ENCODE results near the gene SCYGR2.
"Not testable (repeated sequence)": the region's sequence is repeated elsewhere in the genome, so short reads cannot be mapped to it uniquely, and the experiment has no call there.

The SCYGR2 gene, protein sequence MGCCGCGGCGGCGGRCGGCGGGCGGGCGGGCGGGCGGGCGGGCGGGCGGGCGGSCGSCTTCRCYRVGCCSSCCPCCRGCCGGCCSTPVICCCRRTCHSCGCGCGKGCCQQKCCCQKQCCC

DNA sequence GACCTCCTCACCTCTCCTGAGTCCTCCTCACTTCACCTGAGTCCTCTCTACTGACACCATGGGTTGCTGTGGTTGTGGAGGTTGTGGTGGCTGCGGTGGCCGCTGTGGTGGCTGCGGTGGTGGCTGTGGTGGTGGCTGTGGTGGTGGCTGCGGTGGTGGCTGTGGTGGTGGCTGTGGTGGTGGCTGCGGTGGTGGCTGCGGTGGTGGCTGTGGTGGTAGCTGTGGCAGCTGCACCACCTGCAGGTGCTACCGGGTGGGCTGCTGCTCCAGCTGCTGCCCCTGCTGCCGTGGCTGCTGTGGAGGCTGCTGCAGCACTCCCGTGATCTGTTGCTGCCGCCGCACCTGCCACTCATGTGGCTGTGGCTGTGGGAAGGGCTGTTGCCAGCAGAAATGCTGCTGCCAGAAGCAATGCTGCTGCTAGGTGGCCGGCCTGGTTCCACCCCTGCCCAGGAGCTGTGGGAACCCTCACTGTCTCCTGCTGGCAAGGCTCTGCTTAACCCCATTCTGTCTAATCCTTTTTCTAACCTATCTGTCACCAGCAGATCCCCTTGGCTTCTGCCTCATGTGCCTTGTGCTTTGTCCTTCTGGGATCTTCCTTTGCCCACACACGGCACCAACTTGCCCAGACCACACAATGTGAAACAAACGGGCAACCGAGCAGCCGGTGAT, at the start of gene SCYGR2:
TSS of gene SCYGR2 (plus strand) at position 59 of the 669 bp plus-strand sequence. CDS start at position 59, 0 bp downstream.
- peaks cover 18% of the 10 kb centered on the region for H3K4me1 ChIP-seq (ENCODE audit: control insufficient read depth, insufficient read depth, low read length)
- peak within 1 kb of the TSS; percentile 53 for H3K9ac ChIP-seq (ENCODE audit: low read length)
- H3K27me3 ChIP-seq (replicated peaks; ENCODE audit: control insufficient read depth, insufficient read depth, low read length); H3K36me3 ChIP-seq (ENCODE audit: control insufficient read depth, insufficient read depth, low read length, severe bottlenecking); H3K4me3 ChIP-seq (ENCODE audit: low read length); H3K9me3 ChIP-seq (ENCODE audit: control insufficient read depth, low read length); DNase-seq (ENCODE audit: low read depth): not testable (repeated sequence)

DNA sequence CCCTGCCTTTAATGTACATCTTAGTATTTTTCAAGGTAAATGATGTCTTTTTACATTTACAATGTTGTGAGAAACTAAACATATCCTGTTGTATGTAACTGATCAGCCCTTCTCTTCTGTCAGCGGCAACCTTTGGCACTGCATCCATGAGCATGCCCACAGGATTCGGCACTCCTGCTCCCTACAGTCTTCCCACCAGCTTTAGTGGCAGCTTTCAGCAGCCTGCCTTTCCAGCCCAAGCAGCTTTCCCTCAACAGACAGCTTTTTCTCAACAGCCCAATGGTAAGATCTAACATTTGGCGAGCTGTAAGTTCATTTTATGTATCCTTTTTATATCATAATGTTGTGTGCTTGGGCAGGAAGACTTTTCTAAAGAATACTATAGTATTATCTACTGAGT, 46.9 kb upstream of the SCYGR2 start:
- DNase-seq (ENCODE audit: low read depth), result no peak
- Histone ChIP-seq H3K4me3 (ENCODE audit: low read length) (no peak overlapping the region), H3K36me3 (ENCODE audit: control insufficient read depth, insufficient read depth, low read length, severe bottlenecking) (peaks cover 87% of the 10 kb centered on the region), H3K9ac (ENCODE audit: low read length) (no peak overlapping the region), H3K27me3 (replicated peaks; ENCODE audit: control insufficient read depth, insufficient read depth, low read length) (no peaks in the 10 kb centered on the region), H3K4me1 (ENCODE audit: control insufficient read depth, insufficient read depth, low read length) (peaks cover 3% of the 10 kb centered on the region), H3K9me3 (ENCODE audit: control insufficient read depth, low read length) (no peaks in the 10 kb centered on the region)

DNA sequence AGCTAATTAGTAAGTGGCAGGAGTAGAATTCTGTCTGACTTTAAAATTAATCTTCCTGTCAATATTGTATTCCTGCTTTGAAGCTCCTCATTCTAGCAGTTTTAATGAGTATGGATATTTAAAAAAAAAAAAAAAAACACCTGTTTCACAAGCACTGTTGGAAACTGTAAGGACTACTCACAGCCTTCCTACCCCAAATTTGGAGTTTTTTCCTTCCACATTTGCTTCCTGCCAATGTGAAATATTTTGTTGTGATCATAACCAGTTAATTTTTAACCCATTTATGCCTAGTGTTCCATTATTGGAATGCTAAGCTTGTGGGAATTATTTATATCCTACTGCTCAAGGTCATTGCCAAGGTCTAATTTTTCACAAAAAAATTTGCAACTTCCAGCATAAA, 36.1 kb upstream of the SCYGR2 start:
- Histone ChIP-seq H3K27me3 (replicated peaks; ENCODE audit: control insufficient read depth, insufficient read depth, low read length) (no peaks in the 10 kb centered on the region), H3K4me1 (ENCODE audit: control insufficient read depth, insufficient read depth, low read length) (peaks cover 11% of the 10 kb centered on the region), H3K9me3 (ENCODE audit: control insufficient read depth, low read length) (no peaks in the 10 kb centered on the region), H3K4me3 (ENCODE audit: low read length) (no peak overlapping the region), H3K9ac (ENCODE audit: low read length) (no peak overlapping the region), H3K36me3 (ENCODE audit: control insufficient read depth, insufficient read depth, low read length, severe bottlenecking) (peaks cover 33% of the 10 kb centered on the region)
- DNase-seq (ENCODE audit: low read depth), result no peak

DNA sequence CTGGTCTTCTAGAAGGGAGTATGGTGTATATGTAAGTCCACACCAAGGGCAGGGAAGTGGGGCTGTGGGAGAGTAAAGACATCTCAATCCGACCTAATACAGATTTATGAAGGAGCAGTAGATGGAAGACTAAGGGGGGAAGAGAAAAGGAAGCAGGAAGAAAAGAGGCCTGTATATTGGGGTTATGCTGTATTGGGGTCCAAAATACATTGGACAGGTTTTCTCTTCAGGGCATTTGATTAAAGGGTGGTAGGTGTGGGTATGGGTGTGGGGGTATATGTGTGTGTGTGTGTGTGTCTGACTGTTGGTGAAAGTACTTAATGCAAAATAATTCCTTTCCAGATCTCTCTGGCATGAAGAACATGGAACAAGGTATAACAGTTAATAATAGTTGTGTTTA, 33.6 kb upstream of the SCYGR2 start:
- H3K4me1 ChIP-seq (ENCODE audit: control insufficient read depth, insufficient read depth, low read length), result peaks cover 14% of the 10 kb centered on the region
- DNase-seq (ENCODE audit: low read depth), result no peak
- H3K36me3 ChIP-seq (ENCODE audit: control insufficient read depth, insufficient read depth, low read length, severe bottlenecking), result peaks cover 19% of the 10 kb centered on the region
- H3K27me3 ChIP-seq (replicated peaks; ENCODE audit: control insufficient read depth, insufficient read depth, low read length), result no peaks in the 10 kb centered on the region
- no peaks in the 10 kb centered on the region for H3K9me3 ChIP-seq (ENCODE audit: control insufficient read depth, low read length)
- no peak overlapping the region for H3K4me3 ChIP-seq (ENCODE audit: low read length)
- no peak overlapping the region for H3K9ac ChIP-seq (ENCODE audit: low read length)

DNA sequence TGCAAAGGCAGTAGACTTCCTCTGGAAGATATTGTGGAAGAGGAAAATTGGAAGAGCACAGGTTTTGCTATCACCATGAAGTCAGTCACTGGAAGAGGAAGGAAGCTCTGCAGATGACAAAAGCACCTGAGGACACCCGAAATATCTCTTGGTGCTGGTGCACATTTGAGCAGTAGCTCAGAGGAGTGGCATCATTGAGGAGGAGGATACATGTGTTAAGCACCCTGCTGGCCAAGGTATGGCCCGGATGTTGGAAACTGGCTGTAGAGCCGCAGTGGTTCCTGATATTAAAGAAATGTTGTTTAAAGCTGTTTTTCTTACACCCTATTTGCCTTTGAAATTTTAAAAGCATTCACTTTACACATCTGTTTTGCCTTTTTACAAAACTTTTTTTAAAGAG, 32.7 kb upstream of the SCYGR2 start:
- no peaks in the 10 kb centered on the region for H3K9me3 ChIP-seq (ENCODE audit: control insufficient read depth, low read length)
- DNase-seq (ENCODE audit: low read depth), result no peak
- no peaks in the 10 kb centered on the region for H3K27me3 ChIP-seq (replicated peaks; ENCODE audit: control insufficient read depth, insufficient read depth, low read length)
- H3K4me3 ChIP-seq (ENCODE audit: low read length), result no peak overlapping the region
- H3K4me1 ChIP-seq (ENCODE audit: control insufficient read depth, insufficient read depth, low read length), result peaks cover 16% of the 10 kb centered on the region
- H3K9ac ChIP-seq (ENCODE audit: low read length), result no peak overlapping the region
- peaks cover 19% of the 10 kb centered on the region for H3K36me3 ChIP-seq (ENCODE audit: control insufficient read depth, insufficient read depth, low read length, severe bottlenecking)

DNA sequence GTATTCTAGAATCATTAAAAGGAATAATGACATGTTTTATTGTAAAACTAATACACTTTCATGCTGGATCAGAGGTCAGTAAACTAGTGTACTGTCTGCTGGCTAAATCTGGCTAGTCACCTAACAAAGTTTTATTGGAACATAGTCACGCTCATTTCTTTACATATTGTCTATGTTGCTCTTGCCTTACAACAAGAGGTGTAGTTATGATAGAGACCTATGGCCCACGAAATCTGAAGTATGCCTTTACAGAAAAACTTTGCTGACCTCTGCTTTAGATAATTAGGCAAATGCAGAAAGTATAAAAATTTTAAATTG, 29.9 kb upstream of the SCYGR2 start:
- Histone ChIP-seq H3K36me3 (ENCODE audit: control insufficient read depth, insufficient read depth, low read length, severe bottlenecking) (peaks cover 12% of the 10 kb centered on the region), H3K27me3 (replicated peaks; ENCODE audit: control insufficient read depth, insufficient read depth, low read length) (no peaks in the 10 kb centered on the region), H3K4me1 (ENCODE audit: control insufficient read depth, insufficient read depth, low read length) (peaks cover 13% of the 10 kb centered on the region), H3K4me3 (ENCODE audit: low read length) (no peak overlapping the region), H3K9me3 (ENCODE audit: control insufficient read depth, low read length) (no peaks in the 10 kb centered on the region), H3K9ac (ENCODE audit: low read length) (no peak overlapping the region)
- no peak for DNase-seq (ENCODE audit: low read depth)

DNA sequence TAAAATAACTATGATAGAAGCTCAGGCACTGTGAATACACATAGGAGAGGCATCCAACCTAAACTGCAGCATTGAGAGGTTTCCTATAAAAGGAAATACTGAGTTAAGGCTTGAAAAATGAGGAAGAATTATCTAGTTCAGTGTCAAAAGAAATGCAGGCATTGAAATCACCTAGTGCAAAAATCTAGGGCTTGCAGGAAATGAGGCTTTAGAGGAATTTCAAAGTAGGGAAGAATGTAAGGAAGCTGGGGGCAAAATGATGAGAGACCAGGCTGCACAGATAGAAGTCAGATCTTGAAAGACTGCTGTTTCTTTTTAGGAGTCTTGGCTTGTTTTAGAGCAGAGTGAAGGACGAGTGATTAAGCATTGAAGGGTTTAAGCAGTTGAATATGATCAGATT, 28.1 kb upstream of the SCYGR2 start:
- H3K36me3 ChIP-seq (ENCODE audit: control insufficient read depth, insufficient read depth, low read length, severe bottlenecking), result peaks cover 2% of the 10 kb centered on the region
- no peaks in the 10 kb centered on the region for H3K9me3 ChIP-seq (ENCODE audit: control insufficient read depth, low read length)
- DNase-seq (ENCODE audit: low read depth), result no peak
- H3K4me3 ChIP-seq (ENCODE audit: low read length), result no peak overlapping the region
- peak overlapping the region; percentile 2 for H3K9ac ChIP-seq (ENCODE audit: low read length)
- H3K4me1 ChIP-seq (ENCODE audit: control insufficient read depth, insufficient read depth, low read length), result peaks cover 13% of the 10 kb centered on the region
- H3K27me3 ChIP-seq (replicated peaks; ENCODE audit: control insufficient read depth, insufficient read depth, low read length), result no peaks in the 10 kb centered on the region

DNA sequence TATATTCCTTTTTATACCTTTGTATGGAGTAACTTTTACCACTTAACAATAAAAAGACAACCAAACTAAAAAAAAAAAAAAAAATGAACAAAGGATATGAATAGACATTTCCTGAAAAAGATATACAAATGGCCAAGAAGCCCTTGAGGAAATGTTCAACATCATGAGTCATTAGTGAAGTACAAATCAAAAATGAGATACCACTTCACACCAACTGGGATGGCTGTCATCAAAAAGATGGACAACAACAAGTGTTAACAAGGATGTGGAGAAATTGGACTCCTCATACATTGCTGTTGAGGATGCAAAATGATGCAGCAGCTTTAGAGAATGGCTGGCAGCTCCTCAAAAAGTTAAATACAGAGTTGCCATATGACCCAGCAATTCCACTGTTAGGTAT, 22.6 kb upstream of the SCYGR2 start:
- Histone ChIP-seq H3K9me3 (ENCODE audit: control insufficient read depth, low read length) (no peaks in the 10 kb centered on the region), H3K4me1 (ENCODE audit: control insufficient read depth, insufficient read depth, low read length) (peaks cover 6% of the 10 kb centered on the region), H3K4me3 (ENCODE audit: low read length) (no peak overlapping the region), H3K36me3 (ENCODE audit: control insufficient read depth, insufficient read depth, low read length, severe bottlenecking) (no peaks in the 10 kb centered on the region), H3K9ac (ENCODE audit: low read length) (no peak overlapping the region), H3K27me3 (replicated peaks; ENCODE audit: control insufficient read depth, insufficient read depth, low read length) (no peaks in the 10 kb centered on the region)
- no peak for DNase-seq (ENCODE audit: low read depth)

DNA sequence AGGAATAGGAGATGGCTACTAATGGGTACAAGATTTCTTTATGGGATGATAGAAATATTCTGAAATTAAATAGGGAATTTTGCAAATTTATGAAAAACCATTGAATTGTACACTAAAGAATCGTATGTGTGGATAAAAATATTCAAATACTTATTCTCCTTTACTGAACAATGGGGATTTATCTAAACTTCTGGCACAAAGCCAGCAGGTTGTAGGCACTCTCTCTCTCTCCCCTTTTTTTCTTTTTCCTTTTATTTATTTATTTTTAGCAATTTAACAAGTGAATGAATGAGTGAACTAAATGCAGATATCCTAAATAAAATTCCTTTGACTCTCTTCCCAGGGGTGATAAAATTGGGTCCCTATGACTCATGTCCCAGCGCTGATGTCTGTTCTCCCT, 21.9 kb upstream of the SCYGR2 start:
- Histone ChIP-seq H3K4me1 (ENCODE audit: control insufficient read depth, insufficient read depth, low read length) (peaks cover 6% of the 10 kb centered on the region), H3K9me3 (ENCODE audit: control insufficient read depth, low read length) (no peaks in the 10 kb centered on the region), H3K36me3 (ENCODE audit: control insufficient read depth, insufficient read depth, low read length, severe bottlenecking) (no peaks in the 10 kb centered on the region), H3K27me3 (replicated peaks; ENCODE audit: control insufficient read depth, insufficient read depth, low read length) (no peaks in the 10 kb centered on the region), H3K4me3 (ENCODE audit: low read length) (no peak overlapping the region), H3K9ac (ENCODE audit: low read length) (no peak overlapping the region)
- no peak for DNase-seq (ENCODE audit: low read depth)

DNA sequence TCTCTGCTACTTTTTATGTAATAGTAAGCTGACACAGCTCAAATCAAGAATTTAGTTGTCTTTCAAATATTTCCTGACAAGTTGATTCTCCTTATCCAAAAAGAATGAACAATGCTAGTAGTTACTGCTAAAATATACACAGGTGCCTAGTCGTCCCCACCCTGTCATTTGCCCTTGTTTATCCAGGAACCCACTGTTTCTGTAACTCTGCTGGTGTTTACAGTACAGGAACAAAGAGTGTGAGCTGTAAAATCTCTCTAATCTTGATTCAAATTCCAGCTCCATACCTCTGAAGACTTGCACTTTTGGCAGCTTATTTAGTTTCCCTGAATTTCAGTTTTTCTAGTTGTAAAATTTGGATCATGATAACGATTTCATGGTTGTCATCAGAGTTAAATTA, 21.1 kb upstream of the SCYGR2 start:
- H3K9ac ChIP-seq (ENCODE audit: low read length), result no peak overlapping the region
- H3K4me3 ChIP-seq (ENCODE audit: low read length), result no peak overlapping the region

DNA sequence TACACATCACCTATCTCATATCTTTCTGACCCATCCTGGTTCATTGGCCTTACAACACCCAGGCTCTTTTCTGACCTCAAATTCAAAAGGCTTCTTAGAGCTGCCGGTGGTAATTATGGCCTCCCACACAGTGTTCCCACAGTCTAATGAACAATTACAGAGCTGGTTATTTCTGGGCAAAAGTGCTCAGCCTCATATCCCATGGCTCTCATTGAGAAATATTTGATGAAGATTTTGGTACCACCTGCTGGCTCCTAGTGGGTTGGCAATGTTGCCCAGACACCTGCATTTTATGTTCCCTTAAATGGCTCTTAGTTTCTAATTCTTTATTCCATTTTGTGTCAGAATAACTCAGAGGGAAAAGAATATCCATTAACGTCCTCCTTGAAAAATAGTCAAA, 20.1 kb upstream of the SCYGR2 start:
- H3K9ac ChIP-seq (ENCODE audit: low read length), result no peak overlapping the region
- H3K36me3 ChIP-seq (ENCODE audit: control insufficient read depth, insufficient read depth, low read length, severe bottlenecking), result no peaks in the 10 kb centered on the region
- H3K27me3 ChIP-seq (replicated peaks; ENCODE audit: control insufficient read depth, insufficient read depth, low read length), result no peaks in the 10 kb centered on the region
- DNase-seq (ENCODE audit: low read depth), result no peak
- peaks cover 11% of the 10 kb centered on the region for H3K9me3 ChIP-seq (ENCODE audit: control insufficient read depth, low read length)
- no peak overlapping the region for H3K4me3 ChIP-seq (ENCODE audit: low read length)
- peaks cover 6% of the 10 kb centered on the region for H3K4me1 ChIP-seq (ENCODE audit: control insufficient read depth, insufficient read depth, low read length)

More for the DNA sequence above, 21.1 kb upstream of the SCYGR2 start:
- DNase-seq (ENCODE audit: low read depth), result no peak
- no peaks in the 10 kb centered on the region for H3K27me3 ChIP-seq (replicated peaks; ENCODE audit: control insufficient read depth, insufficient read depth, low read length)
- peaks cover 6% of the 10 kb centered on the region for H3K9me3 ChIP-seq (ENCODE audit: control insufficient read depth, low read length)
- H3K4me1 ChIP-seq (ENCODE audit: control insufficient read depth, insufficient read depth, low read length), result peaks cover 6% of the 10 kb centered on the region
- no peaks in the 10 kb centered on the region for H3K36me3 ChIP-seq (ENCODE audit: control insufficient read depth, insufficient read depth, low read length, severe bottlenecking)

DNA sequence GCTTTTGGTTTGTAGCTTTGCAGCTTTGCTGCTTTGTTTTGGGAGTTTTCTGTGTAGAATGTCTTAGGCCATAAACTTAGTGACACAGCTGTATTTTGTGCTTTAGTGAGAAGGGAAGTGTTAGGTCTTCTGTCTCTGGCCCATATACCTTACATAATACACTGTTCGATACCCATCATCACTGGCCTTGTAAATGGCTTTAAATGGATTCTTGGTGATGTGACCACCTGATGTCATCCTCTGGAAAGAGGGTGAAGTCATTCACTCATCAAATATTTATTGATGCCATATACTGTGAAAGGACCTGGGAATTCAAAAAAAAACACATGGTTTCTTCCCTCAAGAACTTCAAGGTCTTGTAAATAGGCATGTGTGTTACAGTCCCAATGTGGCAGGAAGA, 18.9 kb upstream of the SCYGR2 start:
- no peaks in the 10 kb centered on the region for H3K36me3 ChIP-seq (ENCODE audit: control insufficient read depth, insufficient read depth, low read length, severe bottlenecking)
- H3K4me1 ChIP-seq (ENCODE audit: control insufficient read depth, insufficient read depth, low read length), result peaks cover 6% of the 10 kb centered on the region
- no peak for DNase-seq (ENCODE audit: low read depth)
- no peak overlapping the region for H3K4me3 ChIP-seq (ENCODE audit: low read length)
- H3K9me3 ChIP-seq (ENCODE audit: control insufficient read depth, low read length), result peaks cover 11% of the 10 kb centered on the region
- H3K9ac ChIP-seq (ENCODE audit: low read length), result no peak overlapping the region
- H3K27me3 ChIP-seq (replicated peaks; ENCODE audit: control insufficient read depth, insufficient read depth, low read length), result no peaks in the 10 kb centered on the region
